ENCODE results near the gene PKD1L1. TPM values are rescaled to one million over a fixed set of nuclear protein-coding genes. Genes with fewer than 3 reads are reported as not detected.

Gene PKD1L1
- polyA plus RNA-seq, 1 donor (not counting 4 experiments of a cell fraction or from before 2014, with no cell fraction given), result 0.04 TPM

GRCh38 chr7:47962262-47962661, 14.0 kb upstream of the PKD1L1 start:
- Histone ChIP-seq H3K27me3 (ENCODE audit: control insufficient read depth, extremely low read depth, insufficient read depth, low read length) (no peaks in the 10 kb centered on the region), H3K9ac (ENCODE audit: control insufficient read depth, extremely low read depth, insufficient read depth, low read length) (no peak overlapping the region), H3K9me1 (ENCODE audit: control insufficient read depth, extremely low read depth, insufficient read depth, low read length) (no peaks in the 10 kb centered on the region), H2AFZ (ENCODE audit: control insufficient read depth, low read length) (no peak overlapping the region), H4K20me1 (ENCODE audit: control insufficient read depth, extremely low read depth, insufficient read depth, low read length) (no peaks in the 10 kb centered on the region), H3K4me2 (ENCODE audit: control insufficient read depth, extremely low read depth, insufficient read depth, low read depth, low read length) (no peak overlapping the region), H3K4me3 (ENCODE audit: control insufficient read depth in 2 of 3, extremely low read depth in 1 of 3, insufficient read depth in 2 of 3, low read depth in 1 of 3, low read length in 3 of 3) (no peak overlapping the region), H3K4me1 (ENCODE audit: control insufficient read depth, extremely low read depth, insufficient read depth, low read length) (no peaks in the 10 kb centered on the region), H3K79me2 (ENCODE audit: control insufficient read depth, insufficient read depth, low read length) (no peaks in the 10 kb centered on the region), H3K36me3 (ENCODE audit: control insufficient read depth in 2 of 2, extremely low read depth in 1 of 2, insufficient read depth in 2 of 2, low read length in 2 of 2) (peaks cover 25 to 35% of the 10 kb centered on the region in 2 experiments), H3K9me3 (ENCODE audit: control insufficient read depth, low read depth, low read length) (no peaks in the 10 kb centered on the region), H3K27ac (ENCODE audit: control insufficient read depth, insufficient read depth, low read length) (no peak overlapping the region)
- no peak for TF ChIP-seq CTCF (optimal IDR thresholded peaks at IDR 0.05 in 1 of 3, IDR thresholded peaks at IDR 0.05 in 1 of 3, conservative IDR thresholded peaks at IDR 0.05 in 1 of 3; ENCODE audit: extremely low read depth in 1 of 3, insufficient read depth in 2 of 3, low read length in 3 of 3)
- TF ChIP-seq EZH2 (IDR thresholded peaks at IDR 0.05; ENCODE audit: low read length), result no peak
- no peak for DNase-seq (ENCODE audit: low read depth, low spot score)
- dilution Hi-C loops (cut with MboI; ENCODE audit: extremely low pct_ligation_motif_present, low sequenced_read_pairs), result no loop called here
- FAIRE-seq, result no peak

GRCh38 chr7:47957156-47957555, 8.9 kb upstream of the PKD1L1 start:
- H3K27me3 ChIP-seq (ENCODE audit: control insufficient read depth, extremely low read depth, insufficient read depth, low read length), result no peaks in the 10 kb centered on the region
- DNase-seq (ENCODE audit: low read depth, low spot score), result no peak
- no peaks in the 10 kb centered on the region for H3K9me1 ChIP-seq (ENCODE audit: control insufficient read depth, extremely low read depth, insufficient read depth, low read length)
- H3K9me3 ChIP-seq (ENCODE audit: control insufficient read depth, low read depth, low read length), result no peaks in the 10 kb centered on the region
- peaks cover 5 to 9% of the 10 kb centered on the region in 2 experiments for H3K36me3 ChIP-seq (ENCODE audit: control insufficient read depth in 2 of 2, extremely low read depth in 1 of 2, insufficient read depth in 2 of 2, low read length in 2 of 2)
- H3K27ac ChIP-seq (ENCODE audit: control insufficient read depth, insufficient read depth, low read length), result no peak overlapping the region
- TF ChIP-seq EZH2 (IDR thresholded peaks at IDR 0.05; ENCODE audit: low read length) (no peak), CTCF (optimal IDR thresholded peaks at IDR 0.05 in 1 of 3, IDR thresholded peaks at IDR 0.05 in 1 of 3, conservative IDR thresholded peaks at IDR 0.05 in 1 of 3; ENCODE audit: extremely low read depth in 1 of 3, insufficient read depth in 2 of 3, low read length in 3 of 3) (no peak)
- no peak overlapping the region for H2AFZ ChIP-seq (ENCODE audit: control insufficient read depth, low read length)
- dilution Hi-C loops (cut with MboI; ENCODE audit: extremely low pct_ligation_motif_present, low sequenced_read_pairs), result no loop called here
- FAIRE-seq, result no peak
- H4K20me1 ChIP-seq (ENCODE audit: control insufficient read depth, extremely low read depth, insufficient read depth, low read length), result no peaks in the 10 kb centered on the region
- H3K9ac ChIP-seq (ENCODE audit: control insufficient read depth, extremely low read depth, insufficient read depth, low read length), result no peak overlapping the region
- no peaks in the 10 kb centered on the region for H3K4me1 ChIP-seq (ENCODE audit: control insufficient read depth, extremely low read depth, insufficient read depth, low read length)
- H3K79me2 ChIP-seq (ENCODE audit: control insufficient read depth, insufficient read depth, low read length), result no peaks in the 10 kb centered on the region
- H3K4me2 ChIP-seq (ENCODE audit: control insufficient read depth, extremely low read depth, insufficient read depth, low read depth, low read length), result no peak overlapping the region
- H3K4me3 ChIP-seq (ENCODE audit: control insufficient read depth in 2 of 3, extremely low read depth in 1 of 3, insufficient read depth in 2 of 3, low read depth in 1 of 3, low read length in 3 of 3), result no peak overlapping the region
